B cell (primary cell): Measurements from ENCODE around the gene HTRA1.

Experiments
- CTCF ChIP-seq: fragments of 200-600 bp; IDR thresholded peaks from one replicate; pipeline ENCODE4 v1.8.0; 2022; ENCODE audit warnings: antibody characterized with exemption, mild to moderate bottlenecking
- EZH2 ChIP-seq: IDR thresholded peaks from 2 replicates; pipeline ENCODE4 v1.6.1; 2012; ENCODE audit warnings: borderline replicate concordance, low read depth, mild to moderate bottlenecking, moderate library complexity, low read length; ENCODE audit not compliant: insufficient read depth, poor library complexity, severe bottlenecking

DNA sequence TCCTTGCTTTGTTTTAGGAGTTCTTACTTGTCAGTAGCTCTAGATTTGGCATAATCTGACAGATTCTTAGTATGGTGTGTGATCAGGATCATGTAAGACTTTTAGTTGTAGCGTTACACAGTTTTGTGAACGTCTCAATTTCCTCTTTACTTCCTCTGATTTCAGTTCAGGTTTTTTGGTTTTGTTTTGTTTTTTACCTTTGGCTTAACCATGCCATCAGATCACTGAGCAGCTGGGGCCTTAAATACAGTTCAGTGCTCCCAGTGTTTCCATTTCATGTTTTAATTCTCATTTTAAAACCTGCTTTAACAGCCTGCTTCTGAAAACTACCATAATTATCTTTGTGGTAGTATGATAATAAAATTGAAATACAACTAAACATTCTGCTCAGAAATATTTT is 34.1 kb upstream of the HTRA1 start:
- no peak for TF ChIP-seq CTCF
- TF ChIP-seq EZH2: no peak
